ENCODE results near the gene PROSER3. TPM values are rescaled to one million over a fixed set of nuclear protein-coding genes. Genes with fewer than 3 reads are reported as not detected.
"Not testable (repeated sequence)": the region's sequence is repeated elsewhere in the genome, so short reads cannot be mapped to it uniquely, and the experiment has no call there.

PROSER3 gene
- total RNA-seq, 1 donor from 2014 or later: 51.1 TPM

DNA sequence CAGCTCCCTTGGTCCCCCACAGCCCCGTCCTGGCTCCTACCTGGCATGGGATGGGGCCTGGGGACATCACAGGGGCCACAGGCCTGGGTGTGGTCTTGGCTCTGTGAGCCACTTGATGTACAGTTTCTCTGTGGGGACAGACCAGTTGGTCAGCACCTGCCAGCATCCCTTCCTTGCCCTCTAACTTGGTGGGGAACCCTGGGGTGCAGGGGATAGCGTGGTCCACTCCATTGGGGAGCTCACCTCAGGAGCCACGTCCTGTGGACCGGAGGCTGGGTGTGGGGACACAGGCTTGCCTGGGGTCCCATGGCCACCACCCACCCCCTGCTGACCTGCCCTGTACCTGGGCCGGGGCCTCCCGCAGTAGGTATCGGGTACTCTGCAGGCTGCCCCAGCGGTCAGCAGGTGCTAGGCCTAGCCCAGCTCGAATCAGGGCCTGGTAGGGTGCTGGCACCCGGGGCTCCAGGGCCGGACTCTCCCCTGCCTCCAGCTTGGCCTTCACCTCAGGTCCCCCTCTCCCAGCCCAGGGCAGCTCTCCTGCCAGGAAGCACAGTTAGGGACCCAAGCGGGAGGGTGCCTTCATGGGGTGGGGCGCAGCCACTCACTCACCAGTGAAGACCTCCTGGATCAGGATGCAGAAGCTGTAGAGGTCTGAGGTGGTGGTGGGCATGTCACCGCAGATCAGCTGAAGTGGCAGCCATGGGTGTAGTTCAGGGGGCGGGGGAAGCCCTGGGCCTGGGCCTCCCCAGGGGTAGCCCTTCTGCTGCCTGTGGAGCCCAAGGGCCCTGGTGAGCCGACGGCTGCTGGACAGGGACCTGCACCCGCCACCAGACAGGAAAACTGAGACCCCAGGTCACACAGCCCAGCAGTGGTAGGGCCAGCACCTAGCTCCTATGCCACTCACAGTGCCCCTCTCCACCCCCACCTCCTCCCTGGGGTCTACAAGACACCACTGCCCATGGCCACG, 32.3 kb downstream of the PROSER3 start:
- DNase-seq (ENCODE audit: low spot score): no peak

GRCh38 chr19:35790981-35791813, 33.2 kb downstream of the PROSER3 start:
- no peak for DNase-seq (ENCODE audit: low spot score)

- DNase-seq (ENCODE audit: low spot score): no peak
Measured at GRCh38 chr19:35791814-35792279, 33.9 kb downstream of the PROSER3 start.

GRCh38 chr19:35792312-35792711, 34.3 kb downstream of the PROSER3 start:
- no peak for DNase-seq (ENCODE audit: low spot score)

DNA sequence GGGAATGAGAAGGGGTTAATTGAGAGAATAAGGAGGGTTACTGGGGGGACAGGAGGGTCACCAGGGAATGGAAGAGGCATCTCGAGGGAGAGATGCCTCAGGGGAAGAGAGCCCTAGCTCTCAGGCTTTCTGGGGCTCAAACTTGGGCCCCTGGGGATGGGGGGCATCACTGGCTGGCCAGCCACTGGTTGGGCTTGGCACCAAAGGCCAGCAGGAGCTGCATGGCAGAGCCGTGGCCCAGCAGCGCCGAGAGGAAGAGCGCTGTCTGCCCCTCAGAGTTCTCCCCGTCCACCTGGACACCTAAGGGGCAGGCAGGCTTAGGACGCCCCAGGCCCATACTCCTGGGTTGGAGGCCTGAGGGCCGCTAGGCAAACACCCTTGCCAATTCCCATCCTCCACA, 34.9 kb downstream of the PROSER3 start:
- DNase-seq (ENCODE audit: low spot score): no peak

DNA sequence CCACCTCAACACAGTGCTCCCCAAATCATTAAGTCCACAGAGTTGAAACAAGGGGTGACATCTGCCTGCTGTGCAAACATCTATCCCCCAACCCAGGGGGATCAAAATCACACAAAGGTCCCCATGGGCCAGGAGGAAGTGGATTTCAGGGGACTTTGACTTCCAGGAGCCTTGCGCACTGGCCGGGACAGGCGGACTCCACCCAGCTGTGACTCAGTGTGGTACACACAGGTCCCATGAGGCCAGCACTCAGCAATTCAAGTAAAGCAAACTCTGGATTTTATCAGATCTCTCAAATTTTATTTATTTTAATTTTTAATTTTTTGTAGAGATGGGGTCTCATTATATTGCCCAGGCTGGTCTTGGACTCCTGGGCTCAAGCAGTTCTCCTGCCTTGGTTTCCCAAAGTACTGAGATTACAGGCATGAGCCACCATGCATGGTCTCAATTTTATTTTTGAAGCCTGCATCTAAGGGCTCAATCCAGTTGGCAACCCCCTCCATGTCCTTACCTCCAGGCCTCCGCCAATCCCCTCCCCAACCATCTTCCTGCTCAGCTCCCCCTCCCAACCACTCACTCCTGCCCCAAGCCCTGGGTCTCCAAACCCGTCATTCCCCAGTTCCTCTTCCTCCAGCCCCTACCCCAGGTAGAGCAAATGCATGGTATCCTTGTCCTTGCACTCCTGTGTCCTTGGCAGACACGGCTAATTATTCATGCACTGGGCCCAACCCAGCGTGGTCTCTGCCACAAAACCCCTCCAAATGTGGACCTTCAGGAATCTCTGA, 35.6 kb downstream of the PROSER3 start:
- no peak for DNase-seq (ENCODE audit: low spot score)

DNA sequence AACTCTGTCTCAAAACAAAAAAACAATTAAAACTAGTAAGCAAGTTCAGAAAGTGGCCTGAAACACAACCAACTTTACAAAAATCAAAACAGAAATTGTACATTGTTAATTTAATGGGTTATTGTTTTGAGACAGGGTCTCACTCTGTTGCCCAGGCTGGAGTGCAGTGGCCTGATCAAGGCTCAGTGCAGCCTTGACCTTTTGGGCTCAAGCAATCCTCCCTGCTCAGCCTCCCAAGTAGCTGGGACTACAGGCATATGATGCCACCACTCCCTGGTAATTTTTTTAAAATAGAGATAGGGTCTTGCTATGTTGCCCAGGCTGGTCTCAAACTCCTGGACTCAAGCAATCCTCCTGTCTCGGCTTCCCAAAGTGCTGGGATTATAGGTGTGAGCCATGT, 37.6 kb downstream of the PROSER3 start:
- DNase-seq (ENCODE audit: low spot score): not testable (repeated sequence)

- no peak for DNase-seq (ENCODE audit: low spot score)
Measured at GRCh38 chr19:35796645-35797542, 38.9 kb downstream of the PROSER3 start.

- no peak for DNase-seq (ENCODE audit: low spot score)
Measured at GRCh38 chr19:35797663-35798062, 39.7 kb downstream of the PROSER3 start.

DNA sequence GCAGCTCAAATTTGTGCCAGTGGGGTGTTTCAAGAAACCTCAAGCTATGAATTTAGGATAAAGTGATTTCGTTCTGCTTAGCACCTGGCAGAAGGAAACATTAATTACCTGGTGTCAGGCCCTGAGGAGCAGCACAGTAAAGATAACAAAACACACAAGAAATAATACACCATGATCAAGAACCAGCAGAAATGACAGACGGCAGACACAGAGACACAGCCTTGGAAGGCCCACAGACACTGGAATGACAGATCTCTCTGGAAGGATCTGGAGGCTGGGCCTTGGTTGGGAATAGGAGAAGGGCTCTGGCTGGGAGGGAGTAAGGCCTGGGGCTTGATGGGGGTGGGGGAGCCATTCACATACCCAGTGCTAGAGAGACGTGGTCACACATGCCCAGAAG, 43.9 kb downstream of the PROSER3 start:
- no peak for DNase-seq (ENCODE audit: low spot score)

- no peak for DNase-seq (ENCODE audit: low spot score)
Measured at GRCh38 chr19:35805526-35806102, 47.6 kb downstream of the PROSER3 start.

DNA sequence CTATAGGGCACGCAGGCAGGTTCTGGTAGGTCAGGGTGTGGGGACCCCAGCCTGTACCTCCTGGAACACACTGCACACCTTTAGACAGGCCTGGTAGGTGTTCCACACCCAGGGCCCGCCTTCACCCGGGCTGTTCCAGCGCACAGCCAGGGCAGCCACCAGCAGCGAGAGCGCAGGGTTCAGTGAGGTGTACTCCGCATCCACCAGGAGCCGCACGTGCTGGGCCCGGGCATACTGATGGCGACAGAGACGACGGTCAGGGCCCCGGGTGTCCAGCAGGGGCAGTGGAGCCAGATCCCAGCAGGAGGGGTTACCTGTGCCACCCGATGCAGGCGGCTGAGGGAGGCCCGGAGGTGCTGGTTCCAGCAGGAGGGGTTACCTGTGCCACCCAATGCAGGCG, 48.6 kb downstream of the PROSER3 start:
- no peak for DNase-seq (ENCODE audit: low spot score)

- no peak for DNase-seq (ENCODE audit: low spot score)
Measured at GRCh38 chr19:35807633-35808032, 49.7 kb downstream of the PROSER3 start.

DNA sequence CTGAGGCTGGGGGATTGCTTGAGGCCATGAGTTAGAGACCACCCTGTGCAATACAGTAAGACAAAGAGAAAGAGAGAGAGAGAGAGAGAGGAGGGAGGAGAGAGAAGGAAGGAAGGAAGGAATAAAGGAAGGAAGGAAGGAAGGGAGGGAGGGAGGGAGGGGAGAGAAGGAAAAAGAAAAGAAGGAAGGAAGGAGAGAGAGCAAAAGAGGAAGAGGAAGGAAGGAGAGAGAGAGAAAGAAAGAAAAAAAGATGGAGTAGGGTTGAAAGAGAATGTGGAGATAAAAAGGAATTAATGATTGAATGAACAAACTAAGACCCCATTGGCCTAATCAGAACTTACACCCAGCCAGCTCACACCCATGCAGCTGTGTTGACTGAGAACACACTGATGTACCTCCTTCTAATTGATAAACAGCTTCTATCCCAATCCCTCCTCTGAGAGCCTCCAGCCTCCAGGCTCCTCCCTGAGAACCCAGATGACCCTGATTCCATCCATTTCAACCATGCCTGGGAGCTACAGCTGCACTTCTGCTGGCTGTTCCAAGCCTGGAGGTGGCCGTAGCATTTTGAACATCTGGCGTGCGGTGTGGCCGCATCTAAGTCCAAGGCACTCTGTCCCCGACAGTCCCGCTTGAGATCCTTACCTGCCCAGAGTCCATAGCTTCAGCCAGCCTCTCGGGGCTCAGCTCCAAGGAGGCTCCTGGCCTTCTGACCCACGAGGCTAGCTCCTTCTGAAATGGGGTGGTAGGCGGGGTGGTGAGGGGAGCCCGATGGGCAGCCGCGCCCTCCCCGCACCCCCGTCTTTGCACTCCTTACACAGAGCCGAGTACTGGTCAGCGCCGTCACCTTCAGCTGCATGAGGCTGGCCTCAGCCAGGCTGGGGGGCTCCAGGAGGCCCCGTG, 53.6 kb downstream of the PROSER3 start:
- no peak for DNase-seq (ENCODE audit: low spot score)

- DNase-seq (ENCODE audit: low spot score): no peak
Measured at GRCh38 chr19:35812220-35813042, 54.5 kb downstream of the PROSER3 start, which contains the start of gene PRODH2. TSS of gene PRODH2 (minus strand) at chr19:35812845. CDS start at chr19:35812805, 40 bp downstream.

- DNase-seq (ENCODE audit: low spot score): no peak
Measured at GRCh38 chr19:35813043-35813890, 55.3 kb downstream of the PROSER3 start.

DNA sequence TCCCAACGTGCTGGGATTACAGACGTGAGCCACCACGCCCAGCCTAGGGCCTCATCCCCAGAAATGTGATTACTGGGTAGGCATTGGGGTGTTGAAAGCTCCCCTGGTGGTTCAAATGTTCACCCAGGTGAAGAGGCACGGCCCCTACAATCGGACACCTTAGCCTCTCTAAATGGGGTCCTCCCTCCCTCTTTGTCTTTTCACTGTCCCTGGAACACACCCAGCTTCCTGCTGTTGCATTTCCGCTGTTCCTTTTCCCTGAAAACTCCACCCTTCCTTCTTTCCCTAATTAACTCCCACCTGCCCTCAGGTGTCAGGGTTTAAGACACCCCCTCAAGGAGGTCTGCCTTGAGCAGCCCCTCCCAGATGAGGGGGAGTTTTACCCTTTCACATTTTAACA, 58.3 kb downstream of the PROSER3 start:
- DNase-seq (ENCODE audit: low spot score): no peak
